NCI-H526 (cell line): Measurements from ENCODE around the gene MAGI3.
"Not testable (repeated sequence)": the region's sequence is repeated elsewhere in the genome, so short reads cannot be mapped to it uniquely, and the experiment has no call there.

Experiments
- DNase-seq, 2 experiments: peaks; one replicate each; lab custom pipeline; 2025; lab: John Stamatoyannopoulos, UW

Gene MAGI3

GRCh38 chr1:113399062-113399583 is 8.8 kb downstream of the MAGI3 start:
- no peak for DNase-seq

GRCh38 chr1:113401067-113401466 is 10.8 kb downstream of the MAGI3 start:
- DNase-seq: no peak

GRCh38 chr1:113401728-113402127 is 11.4 kb downstream of the MAGI3 start:
- DNase-seq: no peak

- no peak for DNase-seq
Measured at GRCh38 chr1:113403065-113403464, 12.8 kb downstream of the MAGI3 start.

GRCh38 chr1:113405573-113405972 is 15.3 kb downstream of the MAGI3 start:
- DNase-seq: no peak

- not testable (repeated sequence) for DNase-seq
Measured at GRCh38 chr1:113406149-113406548, 15.8 kb downstream of the MAGI3 start.

- DNase-seq: no peak
Measured at GRCh38 chr1:113409363-113409762, 19.0 kb downstream of the MAGI3 start.

GRCh38 chr1:113412020-113412419 is 21.7 kb downstream of the MAGI3 start:
- not testable (repeated sequence) for DNase-seq

GRCh38 chr1:113415310-113416070 is 25.2 kb downstream of the MAGI3 start:
- peak in 1 of 2 experiments; percentile 35 for DNase-seq

- DNase-seq: not testable (repeated sequence)
Measured at GRCh38 chr1:113416071-113416470, 25.8 kb downstream of the MAGI3 start.

GRCh38 chr1:113416496-113416895 is 26.2 kb downstream of the MAGI3 start:
- DNase-seq: peak in 1 of 2 experiments; percentile 32

GRCh38 chr1:113422315-113423068 is 32.2 kb downstream of the MAGI3 start:
- no peak for DNase-seq

GRCh38 chr1:113423826-113424225 is 33.5 kb downstream of the MAGI3 start:
- DNase-seq: no peak

- DNase-seq: peak in 1 of 2 experiments; percentile 8
Measured at GRCh38 chr1:113429461-113430153, 39.3 kb downstream of the MAGI3 start.

GRCh38 chr1:113433184-113433583 is 42.9 kb downstream of the MAGI3 start:
- DNase-seq: no peak

GRCh38 chr1:113434081-113434873 is 44.0 kb downstream of the MAGI3 start:
- DNase-seq: peak in 1 of 2 experiments; percentile 30

- DNase-seq: no peak
Measured at GRCh38 chr1:113434874-113435175, 44.5 kb downstream of the MAGI3 start.

- no peak for DNase-seq
Measured at GRCh38 chr1:113437554-113438341, 47.4 kb downstream of the MAGI3 start.

- peak; percentile 52 to 69 for DNase-seq
Measured at GRCh38 chr1:113438505-113439276, 48.4 kb downstream of the MAGI3 start.

GRCh38 chr1:113439277-113439670 is 49.0 kb downstream of the MAGI3 start:
- DNase-seq: peak in 1 of 2 experiments; percentile 28
